T-helper 2 cell treated with Interferon-gamma antibody and Interleukin-4, amounts not matched to agents 5 μg/mL and 100 μg/mL, for 36 hours (primary cell): ENCODE results near the gene SURF6.
"Not testable (repeated sequence)": the region's sequence is repeated elsewhere in the genome, so short reads cannot be mapped to it uniquely, and the experiment has no call there.

ENCODE experiments used
- DNase-seq: peaks from one replicate; pipeline ENCODE4 v3.0.0; 2021; ENCODE audit warnings: low spot score
- H3K27ac Mint-ChIP-seq: one replicate; pipeline ENCODE4 v1.8.0; 2021; ENCODE audit warnings: mild to moderate bottlenecking, mixed read lengths
- H3K27me3 Mint-ChIP-seq: one replicate; pipeline ENCODE4 v1.8.0; 2021; ENCODE audit warnings: low read depth, mixed read lengths
- H3K36me3 Mint-ChIP-seq: one replicate; pipeline ENCODE4 v1.8.0; 2021; ENCODE audit warnings: low read depth, mixed read lengths
- H3K4me1 Mint-ChIP-seq: one replicate; pipeline ENCODE4 v1.8.0; 2021; ENCODE audit warnings: low read depth, mixed read lengths
- H3K4me3 Mint-ChIP-seq: one replicate; pipeline ENCODE4 v1.8.0; 2022; ENCODE audit warnings: mild to moderate bottlenecking, moderate library complexity, mixed read lengths
- H3K9me3 Mint-ChIP-seq: one replicate; pipeline ENCODE4 v1.8.0; 2021; ENCODE audit warnings: mixed read lengths

Gene SURF6

GRCh38 chr9:133286523-133286922 lies 49.5 kb downstream of the SURF6 start:
- DNase-seq, result no peak
- H3K4me1 Mint-ChIP-seq, result no peaks in the 10 kb centered on the region
- H3K27me3 Mint-ChIP-seq, result no peaks in the 10 kb centered on the region
- peaks cover 23% of the 10 kb centered on the region for H3K9me3 Mint-ChIP-seq
- H3K27ac Mint-ChIP-seq, result no peak overlapping the region
- H3K36me3 Mint-ChIP-seq, result no peaks in the 10 kb centered on the region
- H3K4me3 Mint-ChIP-seq, result no peak overlapping the region

DNA sequence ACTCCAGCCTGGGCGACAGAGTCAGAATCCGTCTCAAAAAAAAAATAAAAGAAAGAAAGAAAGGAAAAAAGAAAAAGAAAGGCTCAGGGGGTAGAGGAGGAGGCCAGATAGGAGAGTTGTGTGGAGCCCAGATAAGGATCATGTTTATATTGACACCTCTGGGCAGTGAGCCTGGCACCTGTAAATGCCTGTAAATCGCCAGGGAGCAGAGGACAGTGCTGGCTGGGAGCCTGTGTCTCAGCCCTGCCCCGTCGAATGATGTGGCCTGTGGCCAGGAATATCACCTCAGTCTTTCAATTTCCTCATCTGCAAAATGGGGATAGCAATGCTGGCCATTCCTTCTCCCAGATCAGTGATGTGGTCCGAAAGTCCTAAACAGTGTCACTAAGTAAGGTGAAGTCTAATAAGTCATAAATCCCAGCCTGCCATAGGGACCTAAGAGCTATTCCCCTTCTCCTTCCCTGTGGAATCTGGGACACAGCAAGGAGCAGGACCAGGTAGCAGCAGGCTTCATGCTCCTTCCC lies 50.7 kb downstream of the SURF6 start:
- Mint-ChIP-seq H3K4me3 (no peak overlapping the region), H3K27ac (no peak overlapping the region), H3K36me3 (no peaks in the 10 kb centered on the region), H3K9me3 (peaks cover 13% of the 10 kb centered on the region), H3K27me3 (no peaks in the 10 kb centered on the region), H3K4me1 (no peaks in the 10 kb centered on the region)
- no peak for DNase-seq

DNA sequence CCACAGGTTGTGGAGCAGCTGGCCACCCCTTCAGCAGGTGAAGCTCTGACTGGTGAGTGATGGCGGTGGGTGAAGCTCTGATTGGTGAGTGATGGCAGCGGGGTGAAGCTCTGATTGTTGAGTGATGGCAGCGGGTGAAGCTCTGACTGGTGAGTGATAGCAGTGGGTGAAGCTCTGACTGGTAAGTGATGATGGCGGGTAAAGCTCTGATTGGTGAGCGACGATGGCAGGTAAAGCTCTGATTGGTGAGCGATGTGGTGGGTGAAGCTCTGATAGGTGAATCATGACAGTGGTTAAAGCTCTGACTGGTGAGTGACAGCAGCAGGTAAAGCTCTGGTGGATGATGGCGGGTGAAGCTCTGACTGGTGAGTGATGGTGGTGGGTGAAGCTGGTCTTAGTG lies 51.6 kb downstream of the SURF6 start:
- no peak for DNase-seq
- Mint-ChIP-seq H3K9me3 (peaks cover 4% of the 10 kb centered on the region), H3K27me3 (no peaks in the 10 kb centered on the region), H3K36me3 (no peaks in the 10 kb centered on the region), H3K4me1 (no peaks in the 10 kb centered on the region), H3K27ac (no peak overlapping the region), H3K4me3 (no peak overlapping the region)

DNA sequence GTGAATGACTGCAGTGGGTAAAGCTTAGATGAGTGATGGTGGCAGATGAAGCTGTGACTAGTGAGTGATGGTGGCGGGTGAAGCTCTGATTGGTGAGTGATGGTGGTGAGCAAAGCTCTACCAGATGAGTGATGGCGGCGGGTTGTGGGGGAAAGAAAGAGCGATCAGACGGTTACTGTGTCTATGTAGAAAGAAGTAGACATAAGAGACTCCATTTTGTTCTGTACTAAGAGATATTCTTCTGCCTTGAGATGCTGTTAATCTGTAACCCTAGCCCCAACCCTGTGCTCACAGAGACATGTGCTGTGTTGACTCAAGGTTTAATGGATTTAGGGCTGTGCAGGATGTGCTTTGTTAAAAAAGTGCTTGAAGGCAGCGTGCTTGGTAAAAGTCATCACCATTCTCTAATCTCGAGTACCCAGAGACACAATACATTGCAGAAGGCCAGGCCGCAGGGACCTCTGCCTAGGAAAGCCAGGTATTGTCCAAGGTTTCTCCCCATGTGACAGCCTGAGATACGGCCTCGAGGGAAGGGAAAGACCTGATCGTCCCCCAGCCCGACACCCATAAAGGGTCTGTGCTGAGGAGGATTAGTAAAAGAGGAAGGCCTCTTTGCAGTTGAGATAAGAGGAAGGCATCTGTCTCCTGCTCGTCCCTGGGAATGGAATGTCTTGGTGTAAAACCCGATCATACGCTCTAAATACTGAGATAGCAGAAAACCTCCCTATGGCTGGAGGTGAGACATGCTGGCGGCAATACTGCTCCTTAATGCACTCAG lies 52.5 kb downstream of the SURF6 start:
- H3K4me3 Mint-ChIP-seq, H3K9me3 Mint-ChIP-seq, H3K27me3 Mint-ChIP-seq, H3K4me1 Mint-ChIP-seq, DNase-seq, H3K36me3 Mint-ChIP-seq, H3K27ac Mint-ChIP-seq: not testable (repeated sequence)

DNA sequence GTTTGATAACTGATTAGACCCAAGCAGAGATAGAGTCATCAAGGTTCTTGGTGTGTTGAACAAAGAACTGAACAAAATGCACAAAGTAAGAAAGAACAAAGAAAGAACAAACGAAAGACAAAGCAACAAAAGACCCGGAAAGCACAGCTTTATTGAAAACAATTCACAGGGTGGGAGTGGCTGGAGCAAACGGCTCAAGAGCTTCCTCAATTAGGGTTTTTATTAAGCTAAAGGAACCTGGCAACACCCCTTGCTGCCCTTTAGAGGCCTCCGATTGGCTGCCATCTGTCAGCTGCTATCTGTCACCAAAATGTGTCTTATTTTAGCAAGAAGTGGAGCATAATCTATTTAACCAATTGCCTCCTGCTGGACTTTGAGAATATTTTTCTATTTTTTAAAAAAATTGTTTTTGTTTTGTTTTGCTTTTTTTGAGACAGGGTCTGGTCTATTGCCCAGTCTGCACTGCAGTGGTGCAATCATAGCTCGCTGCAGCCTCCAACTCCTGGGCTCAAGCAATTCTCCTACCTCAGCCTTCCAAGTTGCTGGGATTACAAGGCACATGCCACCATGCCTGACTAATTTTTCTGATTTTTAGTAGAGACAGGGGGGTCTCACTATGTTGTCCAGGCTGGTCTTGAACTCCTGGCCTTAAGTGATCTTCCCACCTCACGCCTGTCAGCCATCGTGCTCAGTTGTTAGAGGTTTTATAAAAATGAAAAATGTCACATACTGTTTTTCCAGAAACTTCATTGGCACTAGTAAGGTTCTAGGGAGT lies 53.3 kb downstream of the SURF6 start:
- Mint-ChIP-seq H3K27ac (no peak overlapping the region), H3K4me3 (no peak overlapping the region), H3K36me3 (no peaks in the 10 kb centered on the region), H3K4me1 (no peaks in the 10 kb centered on the region), H3K27me3 (peaks cover 4% of the 10 kb centered on the region), H3K9me3 (no peaks in the 10 kb centered on the region)
- no peak for DNase-seq

- DNase-seq, result no peak
- Mint-ChIP-seq H3K9me3 (no peaks in the 10 kb centered on the region), H3K27ac (no peak overlapping the region), H3K4me3 (no peak overlapping the region), H3K36me3 (no peaks in the 10 kb centered on the region), H3K27me3 (peaks cover 16% of the 10 kb centered on the region), H3K4me1 (no peaks in the 10 kb centered on the region)
These were observed 55.6 kb downstream of the SURF6 start for GRCh38 chr9:133280392-133280791.
